COR-L47 (cell line): Measurements from ENCODE around the gene TAS2R41.
"Not testable (repeated sequence)": the region's sequence is repeated elsewhere in the genome, so short reads cannot be mapped to it uniquely, and the experiment has no call there.

ENCODE experiments used
- DNase-seq: peaks from one replicate; lab custom pipeline; 2025; lab: John Stamatoyannopoulos, UW

TAS2R41 gene

GRCh38 chr7:143518941-143519340 lies 41.3 kb downstream of the TAS2R41 start:
- no peak for DNase-seq

GRCh38 chr7:143519411-143520131 lies 41.9 kb downstream of the TAS2R41 start:
- DNase-seq: no peak

GRCh38 chr7:143522309-143522916 lies 44.7 kb downstream of the TAS2R41 start:
- DNase-seq: not testable (repeated sequence)
